OCI-LY7 (cell line): ENCODE measurements around the gene EFNA3.

Experiments
- CTCF ChIP-seq: fragments of 200-600 bp; sonication (generic); conservative IDR thresholded peaks from 2 replicates; pipeline ENCODE4 v1.5.1; 2014; ENCODE audit warnings: mild to moderate bottlenecking, antibody characterized with exemption, low read length, moderate library complexity, mixed read lengths
- EZH2phosphoT487 ChIP-seq: fragments of 200-600 bp; sonication (generic); IDR thresholded peaks from 2 replicates; pipeline ENCODE4 v1.6.1; 2018; ENCODE audit warnings: low read depth, borderline replicate concordance, mild to moderate bottlenecking, mixed run types, antibody characterized with exemption, low read length, moderate library complexity, mixed read lengths

GRCh38 chr1:155127105-155127966, 48.7 kb downstream of the EFNA3 start, which contains the start of gene EFNA1:
- TF ChIP-seq EZH2phosphoT487 (no peak), CTCF (no peak)
